GM18519 (cell line): Measurements from ENCODE around the gene IPO5.
"Not testable (repeated sequence)": the region's sequence is repeated elsewhere in the genome, so short reads cannot be mapped to it uniquely, and the experiment has no call there.

ENCODE experiments used
- ATAC-seq: cut with Tn5 transposase; IDR thresholded peaks from one replicate; pipeline ENCODE4 v1.9.1; 2021; ENCODE audit warnings: mild to moderate bottlenecking, moderate library complexity; ENCODE audit not compliant: unreplicated experiment, low FRiP score

Gene IPO5

GRCh38 chr13:97948041-97948440, 5.4 kb upstream of the IPO5 start:
- no peak for ATAC-seq

GRCh38 chr13:97949316-97949715, 4.2 kb upstream of the IPO5 start:
- ATAC-seq = not testable (repeated sequence)

GRCh38 chr13:97951376-97951775, 2.1 kb upstream of the IPO5 start:
- no peak for ATAC-seq

GRCh38 chr13:97952831-97953230, 644 bp upstream of the IPO5 start:
- not testable (repeated sequence) for ATAC-seq

GRCh38 chr13:97961340-97961739, 7.9 kb downstream of the IPO5 start:
- ATAC-seq = no peak

- ATAC-seq = no peak
These were observed 9.4 kb downstream of the IPO5 start for GRCh38 chr13:97962887-97963286.

- no peak for ATAC-seq
These were observed 13.8 kb downstream of the IPO5 start for GRCh38 chr13:97967226-97967625.

GRCh38 chr13:97967948-97968347, 14.5 kb downstream of the IPO5 start:
- ATAC-seq = no peak

- no peak for ATAC-seq
These were observed 18.0 kb downstream of the IPO5 start for GRCh38 chr13:97971519-97971918.

- no peak for ATAC-seq
These were observed 21.3 kb downstream of the IPO5 start for GRCh38 chr13:97974773-97975172.

GRCh38 chr13:97975280-97975847, 21.9 kb downstream of the IPO5 start:
- ATAC-seq = peak; percentile 11

GRCh38 chr13:97975848-97976609, 22.6 kb downstream of the IPO5 start:
- peak; percentile 84 for ATAC-seq

- peak; percentile 31 for ATAC-seq
These were observed 23.4 kb downstream of the IPO5 start for GRCh38 chr13:97976610-97977521.

- no peak for ATAC-seq
These were observed 24.5 kb downstream of the IPO5 start for GRCh38 chr13:97977982-97978381.

GRCh38 chr13:97978651-97979050, 25.2 kb downstream of the IPO5 start:
- no peak for ATAC-seq

- ATAC-seq = no peak
These were observed 25.6 kb downstream of the IPO5 start for GRCh38 chr13:97979051-97979450.

- no peak for ATAC-seq
These were observed 26.1 kb downstream of the IPO5 start for GRCh38 chr13:97979556-97979955.

GRCh38 chr13:97982286-97982685, 28.8 kb downstream of the IPO5 start:
- ATAC-seq = no peak

- ATAC-seq = peak; percentile 66
These were observed 33.4 kb downstream of the IPO5 start for GRCh38 chr13:97986835-97987234.

- ATAC-seq = no peak
These were observed 46.2 kb downstream of the IPO5 start for GRCh38 chr13:97999653-98000052.

- ATAC-seq = no peak
These were observed 50.6 kb downstream of the IPO5 start for GRCh38 chr13:98004107-98004506.
